Measurements from ENCODE around the gene LILRB4.
"Not testable (repeated sequence)": the region's sequence is repeated elsewhere in the genome, so short reads cannot be mapped to it uniquely, and the experiment has no call there.

Gene LILRB4

DNA sequence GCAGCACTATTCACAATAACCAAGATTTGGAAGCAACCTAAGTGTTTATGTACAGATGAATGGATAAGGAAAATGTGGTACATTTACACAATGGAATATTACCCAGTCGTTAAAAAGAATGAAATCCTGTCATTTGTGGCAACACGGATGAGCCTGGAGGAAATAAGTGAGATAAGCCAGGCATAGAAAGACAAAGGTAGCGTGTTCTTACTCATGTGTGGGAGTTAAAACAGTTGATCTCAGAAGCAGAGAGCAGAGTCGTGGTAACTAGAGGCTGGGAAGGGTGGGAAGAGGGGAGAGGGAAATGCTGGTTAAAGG lies 29.5 kb downstream of the LILRB4 start:
- no peak for DNase-seq (ENCODE audit: low spot score)

DNA sequence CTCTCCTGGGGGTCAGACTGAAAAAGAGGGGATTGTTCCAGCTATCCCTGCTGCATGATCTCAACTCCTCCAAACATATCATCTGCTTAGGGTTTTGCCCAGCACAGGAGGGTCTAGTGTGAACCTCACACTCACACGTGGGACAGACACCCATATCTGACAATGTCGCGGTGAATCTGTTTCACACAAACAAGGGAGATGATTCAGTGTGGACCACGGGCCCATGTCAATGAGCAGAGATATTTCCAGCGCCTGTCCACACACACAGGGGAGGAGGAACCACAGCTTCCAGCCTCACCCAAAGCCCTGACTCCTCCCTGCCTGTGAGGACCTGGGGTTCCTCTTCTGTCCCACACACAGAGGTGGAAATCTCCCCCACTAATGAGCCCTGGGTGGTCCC lies 31.9 kb downstream of the LILRB4 start:
- no peak for DNase-seq (ENCODE audit: low spot score)

- no peak for DNase-seq (ENCODE audit: low spot score)
Measured at GRCh38 chr19:54696117-54696548, 33.3 kb downstream of the LILRB4 start.

- DNase-seq (ENCODE audit: low spot score) = no peak
Measured at GRCh38 chr19:54696766-54697165, 34.0 kb downstream of the LILRB4 start.

GRCh38 chr19:54697716-54698115 lies 34.9 kb downstream of the LILRB4 start:
- not testable (repeated sequence) for DNase-seq (ENCODE audit: low spot score)

- no peak for DNase-seq (ENCODE audit: low spot score)
Measured at GRCh38 chr19:54704928-54705327, 42.1 kb downstream of the LILRB4 start.

GRCh38 chr19:54707962-54708361 lies 45.2 kb downstream of the LILRB4 start:
- no peak for DNase-seq (ENCODE audit: low spot score)

DNA sequence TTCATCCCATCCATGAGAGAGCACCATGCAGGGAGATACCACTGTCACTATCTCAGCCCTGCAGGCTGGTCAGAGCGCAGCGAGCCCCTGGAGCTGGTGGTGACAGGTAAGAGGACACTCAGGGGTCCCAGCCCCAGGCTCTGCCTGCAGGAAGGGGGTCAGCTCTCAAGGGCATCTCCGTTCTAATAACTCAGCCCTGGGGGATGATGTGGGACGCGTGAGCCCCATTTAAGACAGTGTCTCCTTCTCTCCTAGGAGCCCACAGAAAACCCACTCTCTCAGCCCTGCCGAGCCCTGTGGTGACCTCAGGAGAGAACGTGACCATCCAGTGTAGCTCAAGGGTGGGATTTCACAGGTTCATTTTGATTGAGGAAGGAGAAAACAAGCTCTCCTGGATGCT lies 46.0 kb downstream of the LILRB4 start:
- DNase-seq (ENCODE audit: low spot score) = no peak

GRCh38 chr19:54709212-54709948 lies 46.6 kb downstream of the LILRB4 start:
- DNase-seq (ENCODE audit: low spot score) = no peak

- DNase-seq (ENCODE audit: low spot score) = not testable (repeated sequence)
Measured at GRCh38 chr19:54709956-54710355, 47.2 kb downstream of the LILRB4 start.

Small RNAs within 50 kb of the gene (small RNA-seq; reads per million reads assigned to genes)
- 0 reads per million in 2 experiments for gene AC245036.3
- gene AC245128.2 = 0 reads per million in 2 experiments
- 0 reads per million in 2 experiments for gene MIR8061
